DND-41 (cell line): ENCODE data around the gene DTNB.

Source experiments
- ATAC-seq: fragments of 200-7000 bp; cut with Tn5 transposase; 3 replicates; pipeline ENCODE4 v1.9.1; 2021; ENCODE audit warnings: low read depth; ENCODE audit not compliant: insufficient read depth
- DNase-seq: peaks from one replicate; pipeline ENCODE4 v3.0.0-alpha.2; 2020
- H2AFZ ChIP-seq: 2 replicates; pipeline ENCODE4 v1.6.0; 2012; ENCODE audit warnings: low read depth, low read length
- H3K27ac ChIP-seq: 2 replicates; pipeline ENCODE4 v1.5.1; 2012; ENCODE audit warnings: low read length, inconsistent platforms
- H3K27me3 ChIP-seq: fragments of 200-600 bp; sonication (generic); 2 replicates; pipeline ENCODE4 v1.6.0; 2012; ENCODE audit warnings: low read length, mild to moderate bottlenecking, inconsistent platforms; ENCODE audit not compliant: insufficient read depth, poor library complexity
- H3K36me3 ChIP-seq: 2 replicates; pipeline ENCODE4 v1.5.1; 2012; ENCODE audit warnings: low read length, inconsistent platforms; ENCODE audit not compliant: insufficient read depth
- H3K4me1 ChIP-seq: 2 replicates; pipeline ENCODE4 v1.5.1; 2012; ENCODE audit warnings: mild to moderate bottlenecking, low read length; ENCODE audit not compliant: insufficient read depth
- H3K4me2 ChIP-seq: 2 replicates; pipeline ENCODE4 v1.6.0; 2012; ENCODE audit warnings: mild to moderate bottlenecking, moderate library complexity, low read length, inconsistent platforms; ENCODE audit not compliant: insufficient read depth
- H3K4me3 ChIP-seq, 2 experiments: fragments of 200-600 bp in 1 of 2; shearing (Covaris generic) in 1 of 2; 2 replicates each; pipeline ENCODE4 v1.5.1; 2012 to 2016; ENCODE audit warnings: inconsistent platforms in 2 of 2, low read length in 2 of 2, mild to moderate bottlenecking in 2 of 2, low read depth in 1 of 2, moderate library complexity in 1 of 2
- H3K79me2 ChIP-seq: 2 replicates; pipeline ENCODE4 v1.6.0; 2012; ENCODE audit warnings: low read length, inconsistent platforms; ENCODE audit not compliant: insufficient read depth
- H3K9ac ChIP-seq: 2 replicates; pipeline ENCODE4 v1.6.0; 2012; ENCODE audit warnings: low read depth, mild to moderate bottlenecking, inconsistent platforms, low read length, moderate library complexity
- H3K9me3 ChIP-seq: 2 replicates; pipeline ENCODE4 v1.5.1; 2012; ENCODE audit warnings: low read length, moderate library complexity, mild to moderate bottlenecking, inconsistent platforms; ENCODE audit not compliant: insufficient read depth, severe bottlenecking
- H4K20me1 ChIP-seq: 2 replicates; pipeline ENCODE4 v1.6.0; 2012; ENCODE audit warnings: low read length; ENCODE audit not compliant: insufficient read depth
- EZH2 ChIP-seq: IDR thresholded peaks from 3 replicates; pipeline ENCODE4 v1.6.1; 2012; ENCODE audit warnings: borderline replicate concordance, low read depth, mild to moderate bottlenecking, moderate library complexity, low read length, inconsistent platforms; ENCODE audit not compliant: severe bottlenecking
- TF ChIP-seq, protein P1 (sequence below): IDR thresholded peaks from 2 replicates; pipeline ENCODE4 v1.5.1; 2012; ENCODE audit warnings: borderline replicate concordance, low read length, moderate library complexity, mild to moderate bottlenecking; ENCODE audit not compliant: poor library complexity, severe bottlenecking; ENCODE audit errors: extremely low read depth

DTNB gene

DNA sequence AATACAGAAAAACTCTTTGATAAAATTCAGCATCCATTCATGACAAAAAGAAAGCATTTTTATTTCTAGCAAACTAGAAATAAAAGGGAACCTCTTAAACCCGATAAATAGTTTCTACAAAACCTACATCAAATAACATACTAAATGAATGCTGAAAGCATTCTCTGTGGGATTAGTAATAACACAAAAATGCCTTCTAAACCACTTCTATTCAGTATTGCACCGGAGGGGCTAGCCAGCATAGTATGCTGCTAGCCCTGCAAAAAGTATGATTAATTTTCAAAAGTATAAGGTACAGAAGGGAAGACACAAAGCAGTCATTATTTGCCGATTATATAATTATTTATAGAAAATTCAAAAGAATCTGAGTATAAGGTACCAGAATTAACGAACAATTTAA, 145.2 kb downstream of the DTNB start:
- no peak for DNase-seq
- TF ChIP-seq, protein P1, sequence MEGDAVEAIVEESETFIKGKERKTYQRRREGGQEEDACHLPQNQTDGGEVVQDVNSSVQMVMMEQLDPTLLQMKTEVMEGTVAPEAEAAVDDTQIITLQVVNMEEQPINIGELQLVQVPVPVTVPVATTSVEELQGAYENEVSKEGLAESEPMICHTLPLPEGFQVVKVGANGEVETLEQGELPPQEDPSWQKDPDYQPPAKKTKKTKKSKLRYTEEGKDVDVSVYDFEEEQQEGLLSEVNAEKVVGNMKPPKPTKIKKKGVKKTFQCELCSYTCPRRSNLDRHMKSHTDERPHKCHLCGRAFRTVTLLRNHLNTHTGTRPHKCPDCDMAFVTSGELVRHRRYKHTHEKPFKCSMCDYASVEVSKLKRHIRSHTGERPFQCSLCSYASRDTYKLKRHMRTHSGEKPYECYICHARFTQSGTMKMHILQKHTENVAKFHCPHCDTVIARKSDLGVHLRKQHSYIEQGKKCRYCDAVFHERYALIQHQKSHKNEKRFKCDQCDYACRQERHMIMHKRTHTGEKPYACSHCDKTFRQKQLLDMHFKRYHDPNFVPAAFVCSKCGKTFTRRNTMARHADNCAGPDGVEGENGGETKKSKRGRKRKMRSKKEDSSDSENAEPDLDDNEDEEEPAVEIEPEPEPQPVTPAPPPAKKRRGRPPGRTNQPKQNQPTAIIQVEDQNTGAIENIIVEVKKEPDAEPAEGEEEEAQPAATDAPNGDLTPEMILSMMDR = no peak
- TF ChIP-seq EZH2 = no peak

DNA sequence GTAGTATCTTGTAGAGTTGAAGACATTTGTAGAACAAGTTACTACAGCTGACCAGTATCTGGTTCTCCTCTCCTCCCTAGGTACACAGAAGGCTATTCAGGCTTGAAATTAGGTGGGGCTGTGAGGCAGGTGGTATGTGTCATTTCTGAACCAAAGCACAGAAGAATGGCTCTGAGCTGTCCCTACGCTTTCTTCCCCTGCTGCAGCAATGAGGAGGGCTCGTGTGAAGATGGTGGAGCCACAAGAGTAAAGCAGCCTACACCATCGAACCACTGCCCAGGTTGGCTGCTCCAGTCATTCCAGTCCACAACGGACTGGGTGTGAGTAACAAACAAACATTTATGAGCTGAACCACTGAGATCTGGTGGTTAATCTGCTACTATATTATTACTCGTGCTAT, 148.9 kb downstream of the DTNB start:
- H3K4me2 ChIP-seq = no peak overlapping the region
- TF ChIP-seq, protein P1 = no peak
- no peak for TF ChIP-seq EZH2
- DNase-seq (no peak), ATAC-seq (no peak)
- no peaks in the 10 kb centered on the region for H4K20me1 ChIP-seq
- no peaks in the 10 kb centered on the region for H3K9me3 ChIP-seq
- no peak overlapping the region for H3K4me3 ChIP-seq
- H3K4me1 ChIP-seq = peaks cover 13% of the 10 kb centered on the region
- H3K9ac ChIP-seq = no peak overlapping the region
- H3K79me2 ChIP-seq = no peaks in the 10 kb centered on the region
- H3K27ac ChIP-seq = no peak overlapping the region
- no peaks in the 10 kb centered on the region for H3K36me3 ChIP-seq
- H2AFZ ChIP-seq = no peak overlapping the region
- H3K27me3 ChIP-seq = no peaks in the 10 kb centered on the region

More for the DNA sequence above, 145.2 kb downstream of the DTNB start:
- no peak for ATAC-seq
- no peaks in the 10 kb centered on the region for H3K79me2 ChIP-seq
- H3K27ac ChIP-seq = no peak overlapping the region
- H3K4me3 ChIP-seq = no peak overlapping the region
- no peaks in the 10 kb centered on the region for H3K36me3 ChIP-seq
- no peaks in the 10 kb centered on the region for H3K9me3 ChIP-seq
- no peak overlapping the region for H3K9ac ChIP-seq
- H3K4me2 ChIP-seq = no peak overlapping the region
- no peaks in the 10 kb centered on the region for H3K27me3 ChIP-seq
- H2AFZ ChIP-seq = no peak overlapping the region
- H4K20me1 ChIP-seq = no peaks in the 10 kb centered on the region
- no peaks in the 10 kb centered on the region for H3K4me1 ChIP-seq

DNA sequence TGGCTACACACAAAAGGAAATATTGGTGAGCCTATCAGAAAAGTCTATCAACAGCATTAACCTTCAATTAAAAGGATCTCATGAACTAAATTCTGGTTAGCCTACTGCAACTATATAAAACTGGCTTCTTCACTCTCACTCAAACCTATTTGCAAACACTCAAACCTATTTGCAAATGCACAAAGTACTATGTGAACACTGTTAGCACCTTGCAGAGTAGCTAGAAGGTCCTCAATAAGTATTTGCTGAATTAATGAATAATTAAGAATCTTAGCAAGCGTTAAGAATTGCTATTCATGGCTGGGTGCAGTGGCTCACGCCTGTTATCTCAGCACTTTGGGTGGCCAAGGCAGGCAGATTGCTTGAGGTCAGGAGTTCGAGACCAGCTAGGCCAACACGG, 150.3 kb downstream of the DTNB start:
- TF ChIP-seq, protein P1 = no peak
- TF ChIP-seq EZH2 = no peak
- no peaks in the 10 kb centered on the region for H3K27me3 ChIP-seq
- no peak for DNase-seq
- no peaks in the 10 kb centered on the region for H3K36me3 ChIP-seq
- H3K27ac ChIP-seq = no peak overlapping the region
- no peaks in the 10 kb centered on the region for H3K9me3 ChIP-seq
- peaks cover 13% of the 10 kb centered on the region for H3K4me1 ChIP-seq
- H3K79me2 ChIP-seq = no peaks in the 10 kb centered on the region
- no peak overlapping the region for H3K9ac ChIP-seq
- no peaks in the 10 kb centered on the region for H4K20me1 ChIP-seq
- no peak overlapping the region for H2AFZ ChIP-seq
- no peak overlapping the region for H3K4me2 ChIP-seq
- no peak for ATAC-seq
- no peak overlapping the region for H3K4me3 ChIP-seq

DNA sequence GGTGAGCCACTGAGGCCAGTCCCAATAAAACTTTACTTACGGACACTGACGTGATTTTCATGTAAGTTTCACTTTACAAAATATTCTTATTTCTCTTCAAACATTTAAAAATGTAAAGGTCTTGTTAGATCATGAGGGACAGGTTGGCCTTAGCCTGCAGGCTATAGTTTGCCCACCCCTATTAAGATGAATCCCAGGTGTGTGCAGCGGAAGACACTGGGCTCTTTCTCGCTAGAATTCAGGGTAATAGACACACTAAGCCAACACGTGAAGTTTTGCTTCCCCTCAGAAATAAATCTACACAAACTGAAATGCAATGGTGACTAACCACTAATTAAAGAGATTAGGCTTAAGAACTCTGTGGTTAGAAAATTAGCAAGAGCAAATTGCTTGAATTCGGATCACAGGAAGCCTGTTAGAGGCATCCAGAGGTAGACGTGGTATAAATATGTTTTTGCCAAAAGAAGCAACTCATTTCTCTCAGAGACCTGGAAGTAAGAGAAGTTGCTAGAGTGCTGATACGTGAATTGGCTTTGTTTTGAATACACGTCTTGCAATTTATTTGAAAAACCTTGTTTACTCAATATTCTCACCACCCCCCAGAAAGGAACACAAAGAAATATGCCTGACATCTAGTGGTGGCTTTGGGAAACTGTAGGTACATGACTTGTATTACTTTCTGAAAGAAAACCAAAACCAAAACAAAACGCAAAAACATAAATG, 151.6 kb downstream of the DTNB start:
- ATAC-seq = peak; percentile 98
- Histone ChIP-seq H4K20me1 (no peaks in the 10 kb centered on the region), H3K36me3 (no peaks in the 10 kb centered on the region), H3K27me3 (no peaks in the 10 kb centered on the region), H2AFZ (peak overlapping the region; percentile 80), H3K4me1 (peaks cover 13% of the 10 kb centered on the region), H3K4me2 (peak overlapping the region; percentile 58), H3K4me3 (peak overlapping the region in 1 of 2 experiments; percentile 34; a peak in 2 of 4 replicates), H3K9me3 (no peaks in the 10 kb centered on the region), H3K9ac (peak overlapping the region; percentile 28; the same call in 1 of the 2 replicates), H3K79me2 (no peaks in the 10 kb centered on the region), H3K27ac (peak overlapping the region; percentile 58)
- DNase-seq = peak; percentile 55
- TF ChIP-seq, protein P1 = peak; percentile 91
- TF ChIP-seq EZH2 = no peak
